K562 (cell line): Measurements from ENCODE around the gene YIF1A. TPM values are rescaled to one million over a fixed set of nuclear protein-coding genes. Genes with fewer than 3 reads are reported as not detected.
A peak's percentile ranks its signal among the peaks of the same experiment; 100 is the strongest.

Experiments used
- ATAC-seq: fragments of 200-7000 bp; cut with Tn5 transposase; 3 replicates; pipeline ENCODE4 v1.9.1; 2020; ENCODE audit warnings: moderate library complexity
- BruUV-seq: library from RNA; stranded (reverse); fragments of 400-500 nt; replicated peaks from 2 replicates; lab custom pipeline; 2021; lab: Mats Ljungman, UMichigan
- CTCF ChIA-PET: fragments of 300-600 bp; formaldehyde crosslinking; extraction: SDS; loops from one replicate; lab custom pipeline; 2021; ENCODE audit warnings: low intra/inter-chr PET ratio; lab: Yijun Ruan, JAX
- POLR2A ChIA-PET: fragments of 300-600, 350-650 bp; sonication (Branson Sonifier 250); formaldehyde crosslinking; extraction: SDS; loops from one replicate; lab custom pipeline; 2021; ENCODE audit warnings: antibody characterized with exemption, inconsistent platforms; lab: Yijun Ruan, JAX
- DNase-seq, 4 experiments: peaks; one replicate each; pipeline versions ENCODE4 v3.0.0 to v3.0.0-alpha.2; 2011 to 2018; ENCODE audit warnings: low spot score in 3 of 4, mixed read lengths in 3 of 4; ENCODE audit errors: extremely low read depth in 1 of 4
- FAIRE-seq: peaks from 2 replicates; lab custom pipeline; 2011; peaks lifted over from hg19 to GRCh38; lab: Jason Lieb, UNC
- H2AFZ ChIP-seq: 2 replicates; pipeline ENCODE4 v1.6.0; 2011; ENCODE audit warnings: low read depth, low read length, control low read depth, inconsistent platforms
- H3K27ac ChIP-seq: fragments of 200-600 bp; 3 replicates; pipeline ENCODE4 v1.8.0; 2011; ENCODE audit warnings: low read depth, mild to moderate bottlenecking, control low read depth, inconsistent platforms, low read length, moderate library complexity, mixed read lengths; ENCODE audit errors: extremely low read depth
- H3K27me3 ChIP-seq, 2 experiments: fragments of 300-600 bp in 1 of 2; 2 replicates in 1 of 2; 3 replicates in 1 of 2; pipeline versions ENCODE4 v1.6.0 to v1.8.0; 2011; ENCODE audit warnings: inconsistent platforms in 2 of 2, low read length in 2 of 2, mild to moderate bottlenecking in 1 of 2, mixed read lengths in 1 of 2, moderate library complexity in 1 of 2; ENCODE audit not compliant: control insufficient read depth in 2 of 2, insufficient read depth in 2 of 2
- H3K36me3 ChIP-seq: fragments of 300-600 bp; 3 replicates; pipeline ENCODE4 v1.8.0; 2011; ENCODE audit warnings: mild to moderate bottlenecking, low read length, inconsistent platforms; ENCODE audit not compliant: control insufficient read depth, insufficient read depth
- H3K4me1 ChIP-seq, 2 experiments: fragments of 200-600 bp in 1 of 2; replicated peaks in 1 of 2; 2 replicates in 1 of 2; 3 replicates in 1 of 2; pipeline versions ENCODE4 v1.5.1 to v1.8.0; 2011; ENCODE audit warnings: inconsistent platforms in 2 of 2, low read length in 2 of 2, mild to moderate bottlenecking in 1 of 2, mixed read lengths in 1 of 2, moderate library complexity in 1 of 2; ENCODE audit not compliant: control insufficient read depth in 2 of 2, insufficient read depth in 2 of 2
- H3K4me2 ChIP-seq: 2 replicates; pipeline ENCODE4 v1.6.1; 2011; ENCODE audit warnings: low read length, control low read depth, inconsistent platforms, mixed read lengths; ENCODE audit not compliant: insufficient read depth
- H3K4me3 ChIP-seq: fragments of 200-600 bp; sonication (generic), shearing (Covaris generic); 2 replicates; pipeline ENCODE4 v1.5.1; 2016; ENCODE audit warnings: control low read depth, inconsistent platforms
- H3K79me2 ChIP-seq: fragments of 200-600 bp; 3 replicates; pipeline ENCODE4 v1.8.0; 2011; ENCODE audit warnings: low read length, inconsistent platforms; ENCODE audit not compliant: control insufficient read depth, insufficient read depth
- H3K9ac ChIP-seq, 2 experiments: 2 replicates each; pipeline versions ENCODE4 v1.6.0 to v1.6.1; 2011; ENCODE audit warnings: low read depth in 2 of 2, low read length in 2 of 2, control low read depth in 1 of 2, inconsistent platforms in 1 of 2, mild to moderate bottlenecking in 1 of 2, mixed read lengths in 1 of 2; ENCODE audit not compliant: insufficient read depth in 1 of 2
- H3K9me1 ChIP-seq: one replicate; pipeline ENCODE4 v1.6.0; 2011; ENCODE audit warnings: inconsistent platforms, mild to moderate bottlenecking, low read length, moderate library complexity; ENCODE audit not compliant: control insufficient read depth, insufficient read depth
- H3K9me3 ChIP-seq: replicated peaks from 2 replicates; pipeline ENCODE4 v1.5.1; 2011; ENCODE audit warnings: low read depth, low read length, inconsistent platforms; ENCODE audit not compliant: control insufficient read depth, insufficient read depth
- H4K20me1 ChIP-seq: replicated peaks from 2 replicates; pipeline ENCODE4 v1.6.1; 2011; ENCODE audit warnings: low read length, inconsistent platforms, mixed read lengths; ENCODE audit not compliant: control insufficient read depth, insufficient read depth
- ATF1 ChIP-seq, 2 experiments: fragments of 450-650 bp in 1 of 2; IDR thresholded peaks; 2 replicates each; pipeline ENCODE4 v1.6.1; 2016; ENCODE audit warnings: missing compliant biosample characterization in 1 of 2, missing genetic modification characterization in 1 of 2
- ATF2 ChIP-seq: sonication (generic); formaldehyde crosslinking; IDR thresholded peaks from 2 replicates; pipeline ENCODE4 v1.8.1; 2022; ENCODE audit warnings: missing genetic modification reagents
- BRF2 ChIP-seq: IDR thresholded peaks from 3 replicates; pipeline ENCODE4 v1.6.1; 2011; ENCODE audit warnings: borderline replicate concordance, mild to moderate bottlenecking; ENCODE audit not compliant: insufficient read length, insufficient read depth
- CHCHD3 ChIP-seq: fragments of 250-450 bp; sonication (Bioruptor Pico); IDR thresholded peaks from 2 replicates; pipeline ENCODE4 v2.1.2; 2022; ENCODE audit warnings: mild to moderate bottlenecking
- ELF4 ChIP-seq: fragments of 450-650 bp; formaldehyde crosslinking; IDR thresholded peaks from 2 replicates; pipeline ENCODE4 v1.4.0; 2022; ENCODE audit warnings: missing genetic modification characterization
- HSF4 ChIP-seq: fragments of 250-450 bp; sonication (Bioruptor Pico); IDR thresholded peaks from 2 replicates; pipeline ENCODE4 v2.1.2; 2022; ENCODE audit warnings: mild to moderate bottlenecking, moderate library complexity, borderline replicate concordance
- KAT2B ChIP-seq: IDR thresholded peaks from one replicate; pipeline ENCODE4 v1.6.1; 2012; ENCODE audit warnings: low read depth, mild to moderate bottlenecking, control low read depth, inconsistent platforms, low read length, moderate library complexity
- MCM3 ChIP-seq: fragments of 450-650 bp; IDR thresholded peaks from 2 replicates; pipeline ENCODE4 v1.6.1; 2016
- RBM39 ChIP-seq: fragments of 200-400 bp; formaldehyde crosslinking; optimal IDR thresholded peaks from 2 replicates; pipeline ENCODE3; 2018; ENCODE audit warnings: low read depth, low read length
- STAT5B ChIP-seq: fragments of 250-450 bp; sonication (Bioruptor Pico); IDR thresholded peaks from 2 replicates; pipeline ENCODE4 v1.8.0; 2021; ENCODE audit warnings: mild to moderate bottlenecking, inconsistent platforms
- TEAD2 ChIP-seq: fragments of 450-650 bp; IDR thresholded peaks from 2 replicates; pipeline ENCODE4 v1.6.1; 2016; ENCODE audit warnings: missing genetic modification characterization, control low read depth, missing compliant biosample characterization
- WGBS: fragments of 100-300 bp; shearing (Covaris generic); methylation state at CpG from one replicate; pipeline ENCODE4 v1.1.6; 2016; ENCODE audit warnings: low coverage, mixed read lengths; ENCODE audit not compliant: insufficient coverage; ENCODE audit errors: missing lambda C conversion rate; 5-methylcytosine and 5-hydroxymethylcytosine counted together
- in situ Hi-C: fragments of 300-500 bp; cut with MboI; formaldehyde crosslinking; loops from 4 replicates; pipeline ENCODE4 v1.15.0; 2018; ENCODE audit warnings: inconsistent platforms, mixed read lengths
- intact Hi-C: fragments of 100-400 bp; cut with micrococcal nuclease; formaldehyde crosslinking; loops from 2 replicates; pipeline ENCODE4 v1.14.2; 2022
- polyA plus RNA-seq, 8 experiments: library from polyadenylated mRNA; depleted of rRNA in 4 of 8; stranded (reverse) in 5 of 8; unstranded in 3 of 8; fragments of >200 nt; fragmentation: Nextera tagmentation in 2 of 8; fragmentation: Illumina TruSeq in 1 of 8; extraction: Ambion mirVana in 2 of 8; extraction: Trizol in 1 of 8; gene quantifications; 2 replicates each; pipeline versions ENCODE4 v1.2.1 to v1.2.3, GENCODE V29; 2011 to 2014; ENCODE audit warnings: inconsistent platforms in 1 of 8, missing spikeins in 1 of 8
- total RNA-seq, 7 experiments: library from RNA; depleted of rRNA in 6 of 7; stranded (reverse); fragments of >200 nt in 6 of 7; fragmentation: Illumina TruSeq in 2 of 7; extraction: Trizol in 2 of 7; gene quantifications; 2 replicates each; pipeline versions ENCODE4 v1.2.1 to v1.2.3, GENCODE V29; 2011 to 2021; ENCODE audit warnings: low replicate concordance in 1 of 7
- TF ChIP-seq, protein P1 (sequence below): sonication (generic); formaldehyde crosslinking; IDR thresholded peaks from 2 replicates; pipeline ENCODE4 v1.8.0; 2022; ENCODE audit warnings: mild to moderate bottlenecking, missing genetic modification reagents
- TF ChIP-seq, protein P2 (sequence below): fragments of 250-450 bp; sonication (Bioruptor Pico); IDR thresholded peaks from 2 replicates; pipeline ENCODE4 v1.4.0; 2020; ENCODE audit warnings: mild to moderate bottlenecking, moderate library complexity

YIF1A gene
- total and polyA plus RNA-seq, 9 of the 15 experiments (the other 6 are each of a cell fraction or from before 2014, with no cell fraction given) = 8.6 to 121 (median 77.2) TPM

- Histone ChIP-seq H2AFZ (peak overlapping the region; percentile 98), H4K20me1 (no peaks in the 10 kb centered on the region), H3K4me3 (peak overlapping the region; percentile 49), H3K9ac (peak overlapping the region; percentile 38 to 89), H3K4me1 (peaks cover 23 to 59% of the 10 kb centered on the region in 2 experiments), H3K27ac (peak overlapping the region; percentile 44; the same call in 2 of the 3 replicates), H3K36me3 (no peaks in the 10 kb centered on the region), H3K4me2 (peak overlapping the region; percentile 85), H3K79me2 (no peaks in the 10 kb centered on the region), H3K9me3 (no peaks in the 10 kb centered on the region), H3K9me1 (no peaks in the 10 kb centered on the region), H3K27me3 (no peaks in the 10 kb centered on the region)
- DNase-seq = peak; percentile 90 to 94 (median 90)
- no TSS peak for BruUV-seq
- FAIRE-seq = no peak
- ChIA-PET POLR2A (interaction anchor here (0.5 to 2.6 kb wide), 17 partner anchors 10 to 543 kb away, joined by 3 to 16 read pairs (median 4); partner anchors contain the start of genes PELI3 and YIF1A), CTCF (interaction anchor here (0.7 to 2.9 kb wide), 9 partner anchors 10 to 366 kb away, joined by 3 to 37 read pairs (median 4); partner anchors contain the start of genes MRPL11, RBM4B and RIN1)
- intact Hi-C loops = loop anchor here (1.0 to 2.0 kb wide), 3 partner anchors 16 to 77 kb away; partner anchors contain the start of gene RIN1
- in situ Hi-C loops = no loop called here
- ATAC-seq = peak; percentile 88
- 0% methylated on average over 42 of the region's 44 CpGs for WGBS
- TF ChIP-seq ELF4 (no peak), MCM3 (no peak), KAT2B (no peak), ATF2 (CRISPR knock-in tag) (no peak), HSF4 (no peak), STAT5B (CRISPR knock-in tag) (no peak), TEAD2 (tag) (no peak), CHCHD3 (CRISPR knock-in tag) (no peak), BRF2 (no peak), RBM39 (no peak), ATF1 (CRISPR knock-in tag; IDR thresholded peaks at IDR 0.05) (no peak), ATF1 (tag; IDR thresholded peaks at IDR 0.05) (peak; percentile 79)
- TF ChIP-seq, protein P1, sequence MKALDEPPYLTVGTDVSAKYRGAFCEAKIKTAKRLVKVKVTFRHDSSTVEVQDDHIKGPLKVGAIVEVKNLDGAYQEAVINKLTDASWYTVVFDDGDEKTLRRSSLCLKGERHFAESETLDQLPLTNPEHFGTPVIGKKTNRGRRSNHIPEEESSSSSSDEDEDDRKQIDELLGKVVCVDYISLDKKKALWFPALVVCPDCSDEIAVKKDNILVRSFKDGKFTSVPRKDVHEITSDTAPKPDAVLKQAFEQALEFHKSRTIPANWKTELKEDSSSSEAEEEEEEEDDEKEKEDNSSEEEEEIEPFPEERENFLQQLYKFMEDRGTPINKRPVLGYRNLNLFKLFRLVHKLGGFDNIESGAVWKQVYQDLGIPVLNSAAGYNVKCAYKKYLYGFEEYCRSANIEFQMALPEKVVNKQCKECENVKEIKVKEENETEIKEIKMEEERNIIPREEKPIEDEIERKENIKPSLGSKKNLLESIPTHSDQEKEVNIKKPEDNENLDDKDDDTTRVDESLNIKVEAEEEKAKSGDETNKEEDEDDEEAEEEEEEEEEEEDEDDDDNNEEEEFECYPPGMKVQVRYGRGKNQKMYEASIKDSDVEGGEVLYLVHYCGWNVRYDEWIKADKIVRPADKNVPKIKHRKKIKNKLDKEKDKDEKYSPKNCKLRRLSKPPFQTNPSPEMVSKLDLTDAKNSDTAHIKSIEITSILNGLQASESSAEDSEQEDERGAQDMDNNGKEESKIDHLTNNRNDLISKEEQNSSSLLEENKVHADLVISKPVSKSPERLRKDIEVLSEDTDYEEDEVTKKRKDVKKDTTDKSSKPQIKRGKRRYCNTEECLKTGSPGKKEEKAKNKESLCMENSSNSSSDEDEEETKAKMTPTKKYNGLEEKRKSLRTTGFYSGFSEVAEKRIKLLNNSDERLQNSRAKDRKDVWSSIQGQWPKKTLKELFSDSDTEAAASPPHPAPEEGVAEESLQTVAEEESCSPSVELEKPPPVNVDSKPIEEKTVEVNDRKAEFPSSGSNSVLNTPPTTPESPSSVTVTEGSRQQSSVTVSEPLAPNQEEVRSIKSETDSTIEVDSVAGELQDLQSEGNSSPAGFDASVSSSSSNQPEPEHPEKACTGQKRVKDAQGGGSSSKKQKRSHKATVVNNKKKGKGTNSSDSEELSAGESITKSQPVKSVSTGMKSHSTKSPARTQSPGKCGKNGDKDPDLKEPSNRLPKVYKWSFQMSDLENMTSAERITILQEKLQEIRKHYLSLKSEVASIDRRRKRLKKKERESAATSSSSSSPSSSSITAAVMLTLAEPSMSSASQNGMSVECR = peak; percentile 67; the same call in 1 of the 2 replicates
- TF ChIP-seq, protein P2, sequence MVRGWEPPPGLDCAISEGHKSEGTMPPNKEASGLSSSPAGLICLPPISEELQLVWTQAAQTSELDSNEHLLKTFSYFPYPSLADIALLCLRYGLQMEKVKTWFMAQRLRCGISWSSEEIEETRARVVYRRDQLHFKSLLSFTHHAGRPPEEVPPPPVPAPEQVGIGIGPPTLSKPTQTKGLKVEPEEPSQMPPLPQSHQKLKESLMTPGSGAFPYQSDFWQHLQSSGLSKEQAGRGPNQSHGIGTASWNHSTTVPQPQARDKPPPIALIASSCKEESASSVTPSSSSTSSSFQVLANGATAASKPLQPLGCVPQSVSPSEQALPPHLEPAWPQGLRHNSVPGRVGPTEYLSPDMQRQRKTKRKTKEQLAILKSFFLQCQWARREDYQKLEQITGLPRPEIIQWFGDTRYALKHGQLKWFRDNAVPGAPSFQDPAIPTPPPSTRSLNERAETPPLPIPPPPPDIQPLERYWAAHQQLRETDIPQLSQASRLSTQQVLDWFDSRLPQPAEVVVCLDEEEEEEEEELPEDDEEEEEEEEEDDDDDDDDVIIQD = no peak
Measured at GRCh38 chr11:66311965-66312548, 23.1 kb upstream of the YIF1A start.
